Measurements from ENCODE around the gene GRIN2A.

GRIN2A gene

DNA sequence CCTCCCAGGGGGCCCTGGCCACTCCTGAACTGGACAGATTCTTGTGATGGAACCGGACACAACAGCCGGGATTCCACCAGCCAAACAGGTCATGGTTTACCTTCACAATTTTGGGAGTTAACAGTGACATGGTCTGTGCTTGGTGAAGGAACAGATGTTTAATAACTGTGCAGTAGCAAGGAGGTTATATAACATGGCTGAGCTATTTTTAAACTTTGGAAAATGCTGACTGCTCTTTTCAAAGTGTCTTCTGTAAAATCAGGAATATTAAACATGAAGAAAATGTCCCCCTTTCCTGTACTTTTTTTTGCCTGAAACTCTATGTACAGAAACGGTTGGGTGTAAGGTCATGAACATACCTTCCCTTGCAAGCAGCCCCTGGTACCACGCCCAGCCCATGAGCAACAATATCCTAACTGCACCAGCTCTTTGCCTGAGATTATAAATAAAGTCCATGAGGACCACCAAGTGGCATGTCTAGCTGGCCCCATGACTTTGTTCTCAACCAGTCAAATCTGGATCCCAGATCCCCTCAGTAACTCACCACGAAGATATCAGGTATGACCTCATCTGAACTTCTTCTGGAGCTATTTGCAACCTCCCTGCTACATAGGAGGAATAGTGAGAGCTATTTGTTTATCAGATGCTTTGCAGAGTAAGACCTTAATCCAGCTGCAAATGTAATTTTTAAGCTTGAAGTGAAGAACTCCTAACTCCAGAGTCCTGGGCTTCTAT, 249.1 kb downstream of the GRIN2A start:
- FAIRE-seq (no peak), DNase-seq (ENCODE audit: insufficient read length, low spot score) (no peak)

DNA sequence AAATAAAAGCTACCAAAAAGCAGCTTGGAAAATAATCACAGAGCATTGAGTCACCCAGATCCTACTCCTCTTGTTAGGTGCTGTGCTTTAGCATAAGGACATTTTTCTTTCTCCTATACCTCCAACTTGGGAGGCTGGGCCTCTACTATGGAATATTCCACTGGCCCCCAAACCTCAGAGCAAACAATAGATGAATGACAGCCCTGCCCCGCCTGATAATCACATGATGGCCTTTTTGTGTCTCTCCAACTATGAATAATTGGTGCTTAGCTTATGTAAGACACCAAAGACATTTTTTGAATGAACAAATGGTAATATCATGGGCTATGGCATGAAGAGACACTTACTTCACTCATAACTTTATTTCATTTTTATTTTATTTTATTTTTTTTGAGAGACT, 250.2 kb downstream of the GRIN2A start:
- FAIRE-seq, result no peak
- no peak for DNase-seq (ENCODE audit: insufficient read length, low spot score)

DNA sequence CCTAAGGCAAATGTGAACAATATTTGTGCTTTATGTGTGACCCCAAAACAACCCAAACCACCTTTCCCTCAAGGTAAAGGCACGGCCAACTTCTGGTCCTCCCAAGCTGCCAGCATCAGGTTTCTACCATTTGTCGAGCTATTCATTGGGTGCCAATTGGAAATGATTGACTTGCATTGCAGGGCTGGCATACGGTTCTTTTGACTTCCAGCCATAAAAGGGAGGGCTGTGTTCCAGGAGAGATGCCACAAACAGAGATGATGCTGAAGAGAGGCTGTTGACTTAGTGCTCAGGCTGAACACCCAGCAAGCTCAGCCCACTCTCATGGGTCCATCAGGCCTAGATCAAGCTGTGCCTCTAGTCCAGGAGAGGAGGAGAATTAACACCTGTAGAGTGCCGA, 252.4 kb downstream of the GRIN2A start:
- DNase-seq (ENCODE audit: insufficient read length, low spot score) (no peak), FAIRE-seq (no peak)

DNA sequence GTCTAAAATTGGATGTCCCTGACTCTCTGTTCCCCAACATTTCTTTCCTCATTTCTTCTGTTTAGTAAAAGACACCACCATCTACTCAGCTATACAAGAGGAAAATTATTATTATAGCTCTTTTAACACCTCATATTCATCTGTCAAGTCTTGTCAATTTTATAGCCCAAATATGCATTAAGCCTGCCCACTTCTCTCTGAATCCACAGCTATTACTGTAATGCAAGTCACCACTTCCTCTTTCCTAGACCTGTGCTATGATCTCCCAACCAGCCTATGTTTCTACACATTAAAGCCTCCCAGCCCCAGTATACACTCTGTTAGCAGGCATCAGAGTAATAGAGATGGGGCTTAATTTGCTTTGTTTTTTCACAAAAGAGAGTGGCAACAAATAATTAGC, 252.9 kb downstream of the GRIN2A start:
- FAIRE-seq, result no peak
- no peak for DNase-seq (ENCODE audit: insufficient read length, low spot score)

DNA sequence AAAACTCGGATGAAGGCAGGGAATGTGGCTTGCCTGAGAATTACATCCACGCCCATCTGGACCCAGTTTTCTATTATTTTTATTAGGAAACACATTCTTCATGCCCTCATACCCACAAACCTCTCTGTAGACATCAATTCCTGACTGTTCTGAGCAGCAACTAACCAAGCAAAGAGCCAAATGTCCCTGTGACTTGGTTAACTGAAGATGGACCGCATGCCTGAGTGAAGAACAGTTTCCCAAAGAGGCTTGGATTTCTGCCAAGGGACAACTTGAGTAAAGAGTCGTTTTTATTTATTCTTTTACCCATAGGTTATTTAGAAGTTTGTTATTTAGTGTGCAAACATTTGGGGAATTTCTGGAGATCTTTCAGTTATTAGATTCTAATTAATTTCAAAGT, 259.8 kb downstream of the GRIN2A start:
- DNase-seq (ENCODE audit: insufficient read length, low spot score) (no peak), FAIRE-seq (no peak)

DNA sequence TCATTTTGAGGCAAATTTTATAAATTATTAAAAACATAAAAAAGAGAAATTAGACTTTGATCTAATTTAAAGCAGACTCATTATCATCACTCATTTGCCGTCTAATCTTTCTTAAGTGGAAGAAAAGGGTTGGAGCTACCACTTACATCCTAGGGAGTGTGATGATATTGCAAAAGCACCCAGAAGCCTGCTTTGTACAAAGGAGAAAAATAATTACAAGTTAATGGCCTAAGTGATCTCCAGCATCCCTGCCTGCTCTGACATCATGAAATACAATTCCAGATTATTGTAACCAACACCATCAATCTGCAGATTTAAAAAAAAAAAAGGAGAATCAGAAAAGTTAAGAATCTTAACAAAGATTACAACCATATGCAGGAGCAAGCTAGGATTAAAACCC, 260.2 kb downstream of the GRIN2A start:
- FAIRE-seq (no peak), DNase-seq (ENCODE audit: insufficient read length, low spot score) (no peak)

DNA sequence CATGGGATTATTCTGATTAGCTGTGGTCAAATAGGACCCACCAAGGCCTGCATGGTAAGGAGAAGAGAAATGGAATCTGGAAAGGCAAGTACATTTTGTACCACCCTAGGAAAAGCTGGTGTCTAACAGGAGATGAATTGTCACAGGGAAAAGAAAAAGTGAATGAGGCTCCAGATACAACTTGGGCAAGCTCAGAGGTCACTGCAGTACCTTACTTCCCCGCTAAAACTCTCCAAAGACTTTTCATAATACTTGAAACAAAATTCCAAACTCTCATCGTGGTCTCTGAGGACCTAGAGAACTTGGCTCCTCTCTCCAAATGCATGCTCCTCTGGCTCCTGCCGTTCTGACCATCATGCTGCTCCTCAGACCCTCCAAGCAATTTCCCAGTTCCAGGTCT, 262.8 kb downstream of the GRIN2A start:
- DNase-seq (ENCODE audit: insufficient read length, low spot score) (no peak), FAIRE-seq (no peak)

DNA sequence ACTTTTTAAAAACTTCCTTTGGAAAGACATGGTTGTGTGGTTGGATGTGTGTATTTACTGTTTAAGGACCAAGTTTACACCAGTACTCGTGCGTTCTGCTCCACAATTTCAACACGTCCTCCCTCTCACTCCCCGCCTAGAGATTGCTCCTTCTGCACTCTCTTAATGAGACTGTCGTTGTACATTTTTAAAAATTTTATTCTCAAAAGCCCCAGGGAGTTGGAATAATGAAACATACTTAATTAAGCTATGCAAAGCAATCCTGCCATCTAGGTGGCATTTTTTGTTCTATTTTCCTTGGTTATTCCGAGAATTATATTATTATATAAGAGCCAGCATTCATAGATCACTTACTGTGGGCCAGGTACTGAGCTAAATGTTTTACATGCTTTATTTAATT, 264.5 kb downstream of the GRIN2A start:
- DNase-seq (ENCODE audit: insufficient read length, low spot score), result no peak
- FAIRE-seq, result no peak

DNA sequence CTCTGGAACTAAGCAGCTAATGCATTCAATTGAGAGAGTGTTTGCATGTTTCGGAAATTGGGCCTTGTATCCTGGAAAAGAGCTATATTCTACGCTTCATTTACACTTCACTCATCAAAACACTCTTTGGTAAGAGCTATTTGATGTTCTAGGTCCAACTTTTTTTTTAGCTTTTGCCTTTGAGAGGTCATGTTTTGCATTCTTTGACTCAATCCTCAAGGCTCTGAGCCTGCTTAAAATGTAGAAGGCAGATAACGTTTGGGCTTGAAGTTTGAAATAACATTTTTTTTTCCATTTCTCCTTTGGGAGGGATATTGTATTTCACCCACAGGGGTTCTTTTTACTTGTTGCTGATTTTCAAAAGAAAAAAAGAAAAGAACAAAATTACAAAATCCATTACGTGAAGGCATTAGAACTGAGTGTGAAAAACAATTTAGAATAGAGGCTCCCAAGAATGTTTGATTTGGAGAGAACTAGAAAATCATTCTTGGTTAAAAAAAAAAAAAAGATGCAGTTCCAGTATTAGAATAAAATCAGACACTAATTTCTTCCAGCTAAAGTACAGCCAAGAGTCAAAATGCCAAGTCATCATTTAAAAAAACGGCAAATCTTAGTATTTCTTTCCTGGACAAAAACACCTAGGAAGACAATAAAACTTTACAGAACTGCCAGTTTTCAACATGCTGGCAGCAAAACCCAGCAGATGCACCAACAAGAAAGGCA, 268.5 kb downstream of the GRIN2A start:
- DNase-seq (ENCODE audit: insufficient read length, low spot score) (no peak), FAIRE-seq (no peak)

DNA sequence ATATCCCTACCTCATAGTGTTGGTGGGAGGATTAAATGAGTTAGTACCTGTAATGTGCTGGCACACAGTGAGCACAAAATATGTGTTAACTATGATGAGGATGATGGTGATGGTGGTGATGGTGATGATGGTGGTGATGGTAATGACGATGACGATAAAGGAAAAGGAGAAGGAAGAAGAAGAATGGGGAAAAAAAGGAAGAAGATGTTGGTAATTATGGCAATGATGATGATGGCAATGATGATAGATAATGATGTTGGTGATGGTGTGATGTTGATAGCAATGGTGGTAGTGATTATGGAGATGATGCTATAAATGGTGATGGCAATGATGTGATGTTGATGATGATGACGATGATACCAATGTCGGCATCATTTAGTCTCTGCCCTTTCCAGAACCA, 270.2 kb downstream of the GRIN2A start:
- FAIRE-seq (no peak), DNase-seq (ENCODE audit: insufficient read length, low spot score) (no peak)

DNA sequence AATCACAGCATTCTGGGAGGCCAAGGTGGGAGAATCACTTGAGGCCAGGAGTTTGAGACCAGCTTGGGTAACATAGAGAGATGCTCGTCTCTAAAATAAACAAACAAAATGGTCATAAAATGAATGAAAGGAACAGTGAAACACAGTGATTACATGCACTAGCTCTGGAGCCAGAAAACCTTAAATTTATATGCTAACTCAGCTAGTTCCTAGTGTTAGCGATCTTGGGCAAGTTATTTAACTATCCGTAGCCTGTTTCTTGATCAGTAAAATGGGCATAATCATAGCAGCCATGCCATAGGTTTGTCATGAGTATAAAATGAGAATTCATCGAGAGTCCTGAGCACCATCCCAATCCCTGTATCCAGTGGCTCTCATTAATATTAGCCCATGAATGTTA, 271.0 kb downstream of the GRIN2A start:
- FAIRE-seq, result no peak
- no peak for DNase-seq (ENCODE audit: insufficient read length, low spot score)

DNA sequence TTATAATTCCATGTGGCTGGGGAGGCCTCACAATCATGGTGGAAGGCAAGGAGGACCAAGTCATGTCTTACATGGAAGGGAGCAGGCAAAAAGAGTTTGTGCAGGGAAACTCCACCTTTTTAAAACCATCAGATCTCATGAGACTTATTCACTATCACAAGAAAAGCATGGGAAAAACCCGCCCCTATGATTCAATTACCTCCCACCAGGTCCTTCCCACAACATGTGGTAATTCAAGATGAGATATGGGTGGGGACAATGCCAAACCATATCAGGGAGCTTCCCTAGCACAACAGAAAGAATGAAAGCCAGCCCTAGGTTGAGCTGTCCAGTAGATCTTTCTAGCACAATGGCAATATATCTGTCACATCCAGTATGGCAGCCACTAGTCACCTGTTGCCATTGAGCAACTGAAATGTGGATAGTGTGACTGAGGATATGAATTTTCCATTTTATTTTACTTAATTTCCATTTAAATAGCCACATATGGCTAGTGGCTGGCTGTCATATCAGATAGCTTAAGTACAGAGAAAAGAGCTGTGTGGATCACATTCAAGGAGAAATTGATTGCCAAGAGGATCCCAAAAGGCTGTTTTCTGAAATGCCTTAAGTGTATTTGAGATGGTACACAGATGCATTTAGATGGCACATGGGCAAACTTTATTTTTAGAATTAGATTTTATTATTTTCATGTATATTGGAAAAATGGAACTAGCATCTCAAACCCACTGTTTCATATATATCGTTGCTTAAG, 273.0 kb downstream of the GRIN2A start:
- no peak for FAIRE-seq
- DNase-seq (ENCODE audit: insufficient read length, low spot score), result no peak

DNA sequence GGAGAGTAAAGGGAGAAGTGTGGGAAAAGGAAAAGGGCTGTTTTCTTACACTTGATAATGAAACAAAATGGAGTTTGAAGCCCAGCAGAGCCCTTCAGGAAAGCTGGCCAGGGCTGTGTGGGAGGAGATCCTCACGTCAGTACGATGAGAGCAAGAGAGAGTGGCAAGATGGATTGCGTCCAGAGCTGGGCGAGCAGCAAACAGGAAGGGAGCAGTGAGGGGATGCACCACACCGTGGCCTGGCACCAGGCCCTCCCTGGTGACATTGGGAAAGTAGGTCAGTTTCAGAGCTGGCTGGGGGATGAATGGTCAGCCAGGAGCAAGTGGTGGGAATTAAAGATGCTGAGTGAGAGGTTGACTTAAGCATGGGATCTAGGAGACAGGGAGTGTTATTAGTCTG, 273.6 kb downstream of the GRIN2A start:
- DNase-seq (ENCODE audit: insufficient read length, low spot score), result no peak
- FAIRE-seq, result no peak

DNA sequence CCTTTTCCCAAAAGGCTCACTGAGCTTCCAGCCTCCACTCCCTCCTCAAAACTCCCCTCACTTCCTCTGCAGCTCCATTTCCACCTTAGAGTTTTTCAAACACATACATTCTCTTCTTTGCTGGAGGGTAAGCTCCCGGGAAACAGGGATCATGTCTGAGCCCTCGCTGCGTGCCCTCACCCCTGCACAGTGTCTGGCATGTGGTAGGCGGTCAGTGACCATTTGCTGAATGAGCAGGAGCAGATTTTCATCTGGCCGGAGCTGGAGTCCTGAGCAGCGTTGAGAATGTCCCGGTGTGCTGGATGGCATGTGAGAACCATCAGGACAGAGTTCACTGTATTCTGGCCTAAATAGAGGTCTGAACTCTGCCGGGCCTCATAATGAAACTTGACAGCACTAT, 274.5 kb downstream of the GRIN2A start:
- DNase-seq (ENCODE audit: insufficient read length, low spot score), result no peak
- FAIRE-seq, result no peak

DNA sequence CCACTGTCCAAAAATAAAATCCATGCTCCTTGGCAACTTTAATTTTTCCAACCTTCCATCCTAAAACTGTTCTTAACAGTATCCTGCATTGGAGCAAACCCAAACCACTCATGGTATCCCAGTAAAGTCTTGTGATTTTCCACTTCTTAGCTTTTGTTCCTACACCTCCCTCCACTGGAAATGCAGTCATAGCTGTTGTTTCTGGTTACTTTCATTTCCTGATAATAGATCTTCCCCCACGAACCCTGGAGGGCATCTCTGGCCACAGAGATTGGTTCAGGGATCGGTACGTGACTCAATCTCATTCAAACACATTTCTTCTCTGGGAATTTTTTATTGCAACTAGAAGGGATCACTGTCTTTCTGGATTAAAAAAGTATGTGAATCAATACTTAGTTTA, 276.0 kb downstream of the GRIN2A start:
- DNase-seq (ENCODE audit: insufficient read length, low spot score), result no peak
- no peak for FAIRE-seq

DNA sequence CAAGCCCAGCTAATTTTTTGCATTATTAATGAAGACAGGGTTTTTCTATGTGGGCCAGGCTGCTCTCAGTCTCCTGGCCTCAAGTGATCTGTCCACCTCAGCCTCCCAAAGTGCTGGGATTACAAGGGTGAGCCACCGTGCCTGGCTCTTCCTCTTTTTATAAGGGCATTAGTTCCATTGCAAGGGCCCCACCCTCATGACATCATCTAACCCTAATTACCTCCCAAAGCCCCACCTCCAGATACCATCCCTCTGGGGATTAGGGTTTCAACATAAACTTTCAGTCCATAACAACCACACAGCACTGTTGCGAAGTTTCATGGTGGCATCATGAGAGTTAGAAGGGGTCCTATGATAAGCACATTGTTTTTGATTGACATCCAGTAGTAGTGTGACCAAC, 277.7 kb downstream of the GRIN2A start:
- FAIRE-seq, result no peak
- no peak for DNase-seq (ENCODE audit: insufficient read length, low spot score)

DNA sequence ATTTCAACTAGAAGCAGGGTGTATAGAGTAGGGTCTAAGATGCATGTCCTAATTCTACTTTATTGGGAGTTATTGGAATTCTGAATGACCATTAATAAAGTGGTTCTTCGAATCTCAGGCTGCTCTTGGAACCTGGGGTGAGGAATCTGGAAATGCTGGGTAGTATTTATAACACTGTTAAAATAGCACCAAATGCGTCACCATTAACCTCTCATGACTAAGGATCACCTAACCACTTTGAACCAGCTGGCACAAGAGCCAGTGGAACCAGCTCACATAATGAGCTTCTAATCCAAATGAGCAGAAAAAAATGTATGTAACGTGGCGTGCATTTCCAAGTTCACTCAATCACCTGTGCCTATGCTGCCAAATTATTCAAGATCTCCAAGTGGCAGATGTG, 281.7 kb downstream of the GRIN2A start:
- FAIRE-seq (no peak), DNase-seq (ENCODE audit: insufficient read length, low spot score) (no peak)

DNA sequence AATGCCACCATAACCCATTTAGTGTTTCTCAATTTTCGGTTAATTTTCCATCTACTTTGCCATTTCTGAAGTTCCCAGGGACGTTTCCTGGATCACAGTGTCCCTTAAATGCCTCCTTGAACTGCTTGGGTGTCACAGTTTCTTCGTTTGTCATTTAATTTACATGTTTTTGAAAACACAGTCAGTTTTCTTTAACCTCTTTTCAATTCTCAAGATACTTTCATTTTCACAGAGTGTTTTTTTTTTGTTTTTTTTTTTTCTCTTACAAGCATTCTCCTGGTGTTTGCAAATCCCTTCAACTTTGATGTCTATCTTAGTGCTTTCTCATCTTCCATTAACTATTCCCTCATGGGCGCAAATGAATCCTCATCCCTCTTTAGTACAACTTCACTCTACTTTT, 283.7 kb downstream of the GRIN2A start:
- DNase-seq (ENCODE audit: insufficient read length, low spot score), result no peak
- FAIRE-seq, result no peak

DNA sequence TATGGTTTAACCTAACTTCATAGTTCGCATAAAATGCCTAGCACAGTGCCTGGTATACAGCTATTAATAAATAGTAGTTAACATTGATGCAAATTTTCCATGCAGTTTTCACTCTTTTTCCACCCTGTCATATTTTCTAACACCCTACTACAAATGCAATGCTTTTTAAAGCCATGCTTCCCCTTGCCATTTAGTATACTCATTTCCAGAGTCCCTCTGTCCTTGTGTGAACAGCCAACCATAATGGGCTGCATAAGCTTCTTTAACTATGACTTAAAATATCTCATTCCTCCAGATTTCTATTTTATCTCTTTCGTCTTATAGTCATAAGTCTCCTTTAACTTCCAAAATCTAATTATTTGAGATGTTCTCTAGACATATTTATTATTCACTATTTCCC, 284.1 kb downstream of the GRIN2A start:
- FAIRE-seq (no peak), DNase-seq (ENCODE audit: insufficient read length, low spot score) (no peak)

DNA sequence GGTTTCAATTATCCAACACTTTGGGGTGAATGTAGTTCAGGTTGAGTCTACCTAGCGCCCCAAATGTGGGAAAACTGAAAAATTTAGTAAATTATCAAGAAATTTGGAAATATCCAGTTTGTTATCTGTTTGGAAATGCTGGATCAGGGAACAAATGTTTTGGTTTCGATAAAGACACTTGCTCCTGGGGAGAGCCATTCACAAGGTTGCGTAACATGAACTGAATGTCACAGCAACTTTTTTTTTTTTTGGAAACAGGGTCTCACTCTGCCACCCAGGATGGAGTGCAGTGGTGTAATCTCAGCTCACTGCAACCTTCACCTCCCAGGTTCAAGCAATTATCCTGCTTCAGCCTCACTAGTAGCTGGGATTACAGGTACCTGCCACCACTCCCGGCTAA, 286.4 kb downstream of the GRIN2A start:
- no peak for DNase-seq (ENCODE audit: insufficient read length, low spot score)
- FAIRE-seq, result no peak

DNA sequence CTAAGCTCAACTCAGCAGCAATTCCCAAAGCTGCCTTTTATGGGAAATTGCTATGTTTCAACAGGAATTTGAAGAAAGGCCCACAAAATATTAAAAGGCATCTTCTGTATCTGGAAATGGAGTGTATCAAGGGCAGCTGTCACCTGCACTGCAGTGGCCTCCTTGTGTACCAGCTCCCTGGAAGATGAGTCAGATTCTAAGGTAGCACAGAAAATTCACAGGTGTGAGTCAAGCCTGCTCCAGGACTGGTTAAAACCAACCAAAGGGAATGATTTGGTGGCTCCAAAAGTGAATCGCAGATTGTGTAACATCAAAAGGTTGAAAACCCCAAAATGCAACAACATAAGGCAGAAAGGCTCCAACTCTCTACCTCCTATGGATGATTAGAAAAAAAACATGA, 296.4 kb downstream of the GRIN2A start:
- FAIRE-seq (no peak), DNase-seq (ENCODE audit: insufficient read length, low spot score) (no peak)

DNA sequence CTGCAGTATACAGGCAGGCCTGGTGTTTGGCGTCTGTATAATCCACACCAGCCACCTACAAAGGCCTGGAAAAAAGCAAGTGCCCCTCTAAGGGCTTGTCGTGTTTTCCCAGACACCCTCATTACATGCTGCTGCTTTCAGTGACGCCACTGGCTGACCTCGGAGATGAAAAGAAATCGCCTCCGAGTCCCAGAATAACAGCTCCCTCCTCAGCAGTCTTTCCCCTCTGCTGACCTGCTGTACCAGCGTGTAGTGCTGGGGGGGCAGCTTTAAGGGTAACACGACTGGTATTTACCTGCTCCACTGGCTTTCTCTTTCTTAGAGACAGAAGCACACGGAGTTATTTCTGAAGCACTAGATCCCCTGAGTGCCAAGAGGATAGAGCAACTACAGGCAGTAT, 296.8 kb downstream of the GRIN2A start:
- FAIRE-seq (no peak), DNase-seq (ENCODE audit: insufficient read length, low spot score) (no peak)

Data from HTR-8/SVneo (cell line).